ENCODE results near the gene ARHGAP8.

ARHGAP8 gene

DNA sequence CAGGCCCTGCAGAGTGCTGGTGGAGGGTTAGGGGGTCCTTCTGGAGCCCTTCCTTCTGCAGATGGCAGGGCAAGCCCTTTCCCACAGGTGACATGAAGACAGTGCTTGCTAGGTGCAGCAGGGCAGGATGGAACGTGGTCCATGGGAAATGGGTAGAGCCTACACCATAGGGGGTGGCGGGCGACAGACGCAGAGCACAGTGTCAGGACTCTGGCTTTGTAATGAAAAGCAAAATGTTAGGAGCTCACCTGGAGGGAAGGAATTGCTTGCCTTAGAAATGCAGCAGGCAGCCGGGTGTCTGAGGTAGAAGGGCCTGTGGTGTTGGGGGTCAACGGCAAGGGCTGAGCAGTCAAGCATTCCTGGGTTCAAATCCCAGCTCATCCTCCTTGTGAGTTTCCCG lies 54.9 kb downstream of the ARHGAP8 start:
- no peak for DNase-seq

DNA sequence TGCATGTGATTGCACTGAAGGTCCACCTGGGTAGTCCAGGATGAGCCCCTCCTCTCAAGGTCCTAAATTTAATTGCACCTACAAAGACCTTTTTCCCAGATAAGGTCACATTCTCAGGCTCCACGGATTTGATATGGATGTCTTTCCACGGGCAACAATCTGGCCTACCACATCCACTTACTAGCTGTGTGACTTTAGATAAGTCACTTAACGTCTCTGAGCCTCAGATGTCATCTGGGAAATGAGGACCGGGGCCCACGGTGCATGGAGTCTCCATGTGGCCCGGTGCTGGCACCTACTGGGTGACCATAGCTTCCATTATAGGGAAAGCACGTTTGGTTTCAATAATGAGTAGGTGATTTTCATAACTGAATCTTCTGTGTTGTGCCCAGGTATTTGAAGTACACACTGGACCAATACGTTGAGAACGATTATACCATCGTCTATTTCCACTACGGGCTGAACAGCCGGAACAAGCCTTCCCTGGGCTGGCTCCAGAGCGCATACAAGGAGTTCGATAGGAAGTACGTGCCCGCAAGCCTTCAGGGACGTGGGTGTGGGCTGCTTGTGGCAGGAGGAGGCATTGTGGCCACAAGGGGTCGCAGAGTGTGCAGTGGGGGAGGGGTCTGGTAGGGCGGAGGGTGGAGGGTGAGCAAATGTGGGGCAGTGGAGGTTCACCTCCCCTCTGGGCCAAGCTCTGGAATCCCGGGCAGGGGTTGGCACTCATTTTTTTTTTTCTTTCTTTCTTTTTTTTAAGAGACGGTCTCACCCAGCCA lies 55.7 kb downstream of the ARHGAP8 start:
- DNase-seq: no peak

DNA sequence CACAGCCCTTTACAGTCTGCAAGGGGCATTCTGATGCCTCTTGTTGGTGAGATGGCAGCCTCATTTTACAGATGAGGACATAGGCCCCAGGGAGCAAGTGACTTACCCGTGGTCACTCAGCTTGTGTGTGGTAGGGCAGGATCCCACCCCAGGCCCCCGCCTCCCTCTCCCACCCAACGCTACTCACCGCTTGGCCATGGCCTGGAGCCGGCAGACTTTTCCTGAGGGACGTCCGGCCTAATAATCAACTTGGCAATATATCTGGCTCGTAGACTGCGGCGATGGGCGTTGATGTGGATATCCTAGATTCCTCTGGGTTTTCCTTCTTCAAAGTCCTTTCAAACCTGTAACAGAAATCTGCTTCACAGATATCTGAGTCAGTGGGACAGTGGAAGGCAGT lies 57.1 kb downstream of the ARHGAP8 start:
- DNase-seq: no peak

DNA sequence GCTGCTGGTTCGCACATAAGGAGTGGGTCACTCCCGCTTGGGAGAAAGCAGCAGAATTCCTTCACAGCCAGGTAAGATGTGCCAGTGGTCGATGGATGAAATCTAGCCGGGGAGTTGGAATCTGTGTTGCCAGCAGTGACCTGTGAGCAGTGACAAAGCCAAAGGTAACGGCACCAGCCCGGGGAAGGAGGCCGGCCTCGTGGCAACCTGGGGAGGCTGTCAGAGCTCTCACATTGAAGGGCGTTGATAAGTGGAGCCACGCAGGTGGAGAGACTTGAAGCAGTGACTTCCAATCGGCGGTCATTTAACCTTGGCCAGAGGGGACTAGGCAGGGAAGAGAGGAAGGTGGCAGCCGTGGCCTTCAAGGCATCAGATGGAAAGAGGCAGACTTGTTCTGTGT lies 58.8 kb downstream of the ARHGAP8 start:
- no peak for DNase-seq

DNA sequence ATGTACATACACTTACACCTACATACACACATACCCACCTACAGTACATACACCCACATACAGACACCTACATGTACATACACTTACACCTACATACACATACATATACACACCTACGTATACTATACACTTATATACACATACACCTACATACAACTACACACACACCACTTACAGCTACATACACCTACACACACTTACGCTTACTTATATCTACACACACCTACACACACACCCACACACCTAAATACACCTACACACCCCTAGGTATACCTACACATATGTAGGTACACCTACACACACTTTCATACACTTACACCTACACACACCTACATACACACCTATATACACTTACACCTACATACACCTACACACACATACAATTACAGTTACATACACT lies 61.0 kb downstream of the ARHGAP8 start:
- DNase-seq: no peak

DNA sequence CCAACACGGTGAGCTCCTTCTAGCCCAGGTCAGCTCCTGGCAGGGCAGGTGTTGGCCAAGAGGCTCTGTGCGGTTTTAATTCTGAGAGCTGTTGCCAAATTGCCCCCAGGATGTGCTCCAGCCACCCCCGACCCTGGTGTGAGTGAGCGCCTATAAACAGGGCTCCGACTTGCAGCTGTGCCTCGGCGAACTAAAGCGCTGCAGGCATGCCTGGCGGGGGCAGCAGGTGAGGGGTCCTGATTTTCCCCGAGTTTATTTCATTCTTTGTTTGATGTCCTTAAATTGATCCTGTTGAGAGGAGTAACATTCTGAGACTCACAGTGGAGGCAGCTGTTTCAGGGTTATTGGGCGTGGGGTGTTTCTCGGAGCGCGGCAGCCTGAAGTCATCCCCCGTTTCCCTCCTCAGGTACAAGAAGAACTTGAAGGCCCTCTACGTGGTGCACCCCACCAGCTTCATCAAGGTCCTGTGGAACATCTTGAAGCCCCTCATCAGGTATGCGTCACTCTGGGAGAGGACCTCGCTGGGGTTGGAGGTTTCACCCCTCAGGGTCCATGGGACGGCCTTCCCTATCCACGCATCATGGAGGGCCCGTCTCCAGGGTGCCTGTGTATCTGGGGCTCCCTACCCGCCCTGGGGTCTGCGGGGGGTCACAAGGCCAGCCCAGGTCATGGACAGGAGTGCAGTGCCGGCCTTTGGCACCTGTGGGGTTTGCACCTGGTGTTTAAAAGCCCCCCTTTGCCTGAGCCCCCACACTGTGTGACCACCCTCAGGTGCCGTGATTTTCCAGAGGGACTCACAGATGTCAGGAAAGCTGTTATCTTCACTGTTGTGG lies 62.1 kb downstream of the ARHGAP8 start:
- DNase-seq: no peak

DNA sequence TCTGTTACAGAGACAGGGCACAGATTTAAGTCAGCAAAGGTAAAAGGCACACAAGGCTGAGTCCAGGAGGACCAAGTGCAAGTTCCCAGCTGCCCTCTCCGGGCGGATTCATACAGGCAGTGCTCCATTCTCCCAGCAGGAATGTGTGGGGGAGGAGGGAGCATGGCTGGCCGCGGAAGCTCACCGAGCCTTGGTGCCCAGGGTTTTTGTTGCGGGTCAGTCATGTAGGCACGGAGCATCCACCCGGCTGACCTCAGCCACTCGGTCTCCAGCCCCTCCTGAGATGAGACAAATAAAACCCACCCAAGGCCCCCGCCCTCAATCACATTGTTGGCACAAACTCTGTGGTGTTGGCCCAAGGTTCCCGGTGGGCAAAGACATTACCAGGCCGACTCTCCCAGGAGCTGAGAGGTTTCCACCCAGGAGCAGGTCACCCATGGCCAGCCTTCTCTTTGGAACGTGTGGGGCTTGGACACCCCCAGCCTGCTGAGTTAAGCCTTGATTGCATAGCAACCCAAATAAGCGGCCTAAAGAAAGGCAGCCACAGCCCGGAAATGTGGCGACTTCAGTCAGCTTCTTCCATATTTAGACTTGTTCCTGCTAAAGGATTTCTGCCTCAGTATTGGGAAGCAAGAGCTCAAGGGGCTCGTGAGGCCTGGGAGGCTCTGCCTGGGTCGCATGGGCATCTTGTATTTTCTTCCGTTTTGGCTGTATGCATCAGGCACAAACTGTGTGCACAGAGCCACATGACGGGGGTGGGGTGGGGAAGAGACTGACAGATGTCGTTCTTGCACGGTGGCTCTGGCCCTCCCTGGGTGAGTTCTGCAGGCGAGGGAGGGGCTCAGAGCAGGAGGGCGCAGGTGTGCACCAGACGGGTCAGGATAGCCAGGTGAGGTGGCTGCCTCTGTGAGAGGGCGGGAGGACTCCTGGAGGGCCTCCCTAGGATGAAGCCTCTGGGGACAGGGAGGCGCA lies 63.0 kb downstream of the ARHGAP8 start:
- no peak for DNase-seq

DNA sequence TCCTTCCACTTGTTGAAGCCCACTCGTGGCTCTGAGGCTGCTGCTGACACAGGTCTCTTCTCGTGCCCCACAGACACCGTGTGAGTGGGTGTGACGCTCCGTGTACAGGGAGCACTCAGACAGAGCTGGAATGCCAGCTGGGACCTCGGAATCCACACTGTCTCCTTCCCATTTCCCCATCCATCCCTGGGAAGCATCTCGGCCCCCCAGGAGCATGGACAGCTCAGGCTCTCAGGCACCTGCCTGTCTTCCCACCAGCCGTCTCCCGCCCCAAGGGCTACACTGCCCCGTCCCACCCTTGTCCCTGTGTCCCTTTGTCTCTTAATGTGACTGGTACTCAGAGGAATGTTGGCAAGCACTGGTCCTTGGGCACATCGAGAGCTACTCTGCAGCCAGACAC lies 63.8 kb downstream of the ARHGAP8 start:
- DNase-seq: no peak

DNA sequence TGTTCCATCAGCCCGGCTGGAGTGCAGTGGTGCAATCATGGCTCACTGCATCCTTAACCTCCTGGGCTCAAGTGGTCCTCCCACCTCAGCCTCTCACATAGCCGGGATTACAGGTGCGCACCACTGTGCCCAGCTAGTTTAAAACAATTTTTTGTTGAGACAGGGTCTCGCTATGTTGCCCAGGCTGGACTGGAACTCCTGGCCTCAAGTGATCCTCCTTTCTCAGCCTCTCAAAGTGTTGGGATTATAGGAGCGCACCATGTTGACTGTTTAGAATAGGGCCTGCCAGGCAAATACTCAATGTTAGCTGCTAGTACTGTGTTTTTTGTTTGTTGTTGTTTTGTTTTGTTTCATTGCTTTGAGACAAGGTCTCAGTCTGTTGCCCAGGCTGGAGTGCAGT lies 66.4 kb downstream of the ARHGAP8 start:
- no peak for DNase-seq

DNA sequence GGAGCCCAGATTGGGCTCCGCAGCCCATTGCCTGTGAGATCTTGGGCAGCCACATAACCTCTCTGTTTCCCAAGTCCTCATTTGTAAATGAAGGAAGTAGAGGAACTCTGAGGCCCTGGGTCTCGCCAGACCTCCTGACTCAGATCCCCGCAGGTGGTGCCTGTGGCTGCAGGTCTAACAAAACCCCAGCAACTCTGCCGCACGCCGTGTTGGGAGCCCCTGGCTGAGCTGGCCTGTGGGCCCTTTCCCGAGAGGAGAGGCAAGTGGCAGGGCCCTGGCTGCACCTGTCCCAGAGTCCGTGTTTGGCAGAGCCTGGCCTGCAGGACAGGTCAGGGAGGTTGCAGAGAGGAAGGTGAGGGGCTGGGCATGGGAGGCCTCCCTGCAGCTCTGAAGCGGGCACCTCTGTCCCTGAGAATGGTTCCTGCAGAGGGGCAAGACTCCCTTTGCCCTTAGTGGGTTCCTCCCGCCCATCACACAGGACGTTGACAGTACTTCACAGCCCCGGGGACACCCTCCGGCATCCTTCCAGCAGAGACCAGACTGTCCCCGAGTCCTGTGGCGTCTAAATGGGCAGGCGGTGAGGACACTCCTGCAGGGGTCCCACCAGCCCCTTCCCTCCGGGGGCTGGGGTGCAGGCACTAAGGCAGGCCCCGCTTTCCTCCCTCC lies 67.7 kb downstream of the ARHGAP8 start:
- DNase-seq: no peak

DNA sequence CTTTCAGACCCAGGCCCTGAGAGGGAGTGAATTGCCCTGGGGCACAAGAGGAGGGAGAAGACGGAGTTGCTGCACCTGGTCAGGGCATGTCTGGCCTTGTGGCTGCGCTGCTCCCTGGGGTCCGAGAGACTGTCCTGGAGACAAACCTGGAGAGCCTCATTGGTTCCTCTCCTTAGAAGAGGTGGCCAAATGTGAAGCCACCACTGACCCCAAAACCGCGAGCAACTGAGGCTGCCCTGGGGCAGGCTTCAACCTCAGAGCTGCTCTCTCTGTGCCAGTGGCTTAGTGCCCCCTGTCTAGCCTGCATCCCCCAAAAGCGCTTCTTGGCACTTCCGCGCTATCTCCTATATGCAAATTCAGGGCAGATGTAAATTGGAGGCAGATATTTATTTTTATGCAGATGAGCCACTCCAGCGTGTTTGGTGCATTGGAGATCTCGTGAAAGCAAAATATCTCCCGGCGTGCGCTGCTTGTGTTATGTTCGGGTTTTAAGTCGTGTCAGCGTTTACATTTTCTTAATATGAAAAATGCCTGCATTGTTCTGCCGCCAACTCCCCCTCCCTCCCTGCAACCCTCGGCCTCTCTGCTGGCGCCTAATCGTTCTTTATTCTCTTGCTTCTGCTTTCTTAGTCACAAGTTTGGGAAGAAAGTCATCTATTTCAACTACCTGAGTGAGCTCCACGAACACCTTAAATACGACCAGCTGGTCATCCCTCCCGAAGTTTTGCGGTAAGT lies 69.5 kb downstream of the ARHGAP8 start:
- no peak for DNase-seq

DNA sequence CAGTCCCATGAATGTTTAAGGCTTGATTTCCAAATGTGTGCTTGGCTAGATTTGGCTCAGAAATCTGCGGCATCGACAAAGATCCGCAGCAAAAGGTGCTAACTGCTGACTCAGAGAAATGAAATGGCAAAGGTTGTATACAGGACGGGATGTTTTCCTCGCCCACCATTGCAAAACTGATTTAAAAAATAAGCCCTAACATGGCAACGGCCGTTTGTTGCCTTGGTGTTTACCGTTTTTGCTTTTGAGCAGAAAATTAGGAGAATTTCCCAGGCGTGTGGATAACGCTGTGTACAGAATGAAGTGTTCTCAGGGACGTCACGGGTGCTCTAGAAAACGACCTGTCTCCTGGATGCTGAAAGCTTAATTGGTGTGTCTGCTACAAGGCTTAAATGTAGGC lies 70.2 kb downstream of the ARHGAP8 start:
- no peak for DNase-seq

DNA sequence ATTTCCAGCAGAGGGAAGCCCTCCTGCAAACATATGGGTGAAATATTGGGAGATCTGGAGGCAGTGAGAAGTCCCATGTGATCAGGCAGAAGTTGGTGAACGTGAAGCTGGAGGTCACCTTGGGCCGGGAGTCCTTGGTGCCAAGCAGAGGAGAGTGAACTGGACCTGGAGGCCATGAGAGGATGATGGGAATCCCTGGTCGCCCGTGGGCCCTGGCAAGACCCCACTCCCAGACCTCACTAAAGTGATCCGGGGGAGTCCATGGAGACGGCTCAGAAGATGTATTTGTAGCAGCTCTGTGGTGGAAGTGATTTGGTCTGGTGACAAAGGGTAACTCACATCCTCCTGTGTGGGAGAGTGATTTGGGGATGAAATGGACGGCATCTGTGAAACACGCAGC lies 71.0 kb downstream of the ARHGAP8 start:
- DNase-seq: no peak

DNA sequence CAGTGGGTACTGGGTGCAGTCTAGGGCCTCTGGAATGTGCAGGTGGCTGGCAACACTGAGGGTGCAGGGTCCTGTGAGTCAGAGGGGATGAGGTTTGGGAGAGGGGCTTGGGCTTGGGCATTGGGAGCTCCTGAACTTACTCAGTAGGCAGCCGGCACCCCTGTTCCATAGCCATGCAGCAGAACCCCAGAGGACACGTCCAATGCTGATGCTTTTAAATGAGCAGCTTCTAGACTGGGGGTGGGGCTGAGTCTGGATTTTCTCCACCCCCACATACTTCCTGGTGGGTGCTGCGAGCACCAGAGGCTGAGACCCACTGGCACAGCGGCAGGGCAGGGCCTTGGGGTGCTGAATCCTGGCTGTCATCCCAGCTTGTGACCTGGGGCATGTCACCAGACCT lies 71.4 kb downstream of the ARHGAP8 start:
- DNase-seq: no peak

DNA sequence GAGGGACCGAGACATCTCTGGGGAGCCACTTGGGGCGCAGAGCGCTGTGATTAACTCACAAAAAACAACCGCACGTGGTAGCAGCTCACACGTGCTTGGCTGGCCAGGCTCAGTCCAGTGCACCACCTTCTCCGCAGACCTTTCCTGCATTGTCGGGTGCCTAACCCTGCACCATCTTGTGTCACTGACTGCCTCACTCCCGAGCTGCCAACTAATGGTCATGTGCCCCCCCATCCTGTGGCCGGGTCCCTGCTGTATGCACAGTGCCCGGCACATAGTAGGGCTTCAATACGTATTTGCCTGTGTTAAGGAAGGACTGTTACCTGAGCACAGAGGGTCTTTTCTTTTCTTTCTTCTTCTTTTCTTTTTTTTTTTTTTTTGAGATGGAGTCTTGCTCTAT lies 71.9 kb downstream of the ARHGAP8 start:
- no peak for DNase-seq

DNA sequence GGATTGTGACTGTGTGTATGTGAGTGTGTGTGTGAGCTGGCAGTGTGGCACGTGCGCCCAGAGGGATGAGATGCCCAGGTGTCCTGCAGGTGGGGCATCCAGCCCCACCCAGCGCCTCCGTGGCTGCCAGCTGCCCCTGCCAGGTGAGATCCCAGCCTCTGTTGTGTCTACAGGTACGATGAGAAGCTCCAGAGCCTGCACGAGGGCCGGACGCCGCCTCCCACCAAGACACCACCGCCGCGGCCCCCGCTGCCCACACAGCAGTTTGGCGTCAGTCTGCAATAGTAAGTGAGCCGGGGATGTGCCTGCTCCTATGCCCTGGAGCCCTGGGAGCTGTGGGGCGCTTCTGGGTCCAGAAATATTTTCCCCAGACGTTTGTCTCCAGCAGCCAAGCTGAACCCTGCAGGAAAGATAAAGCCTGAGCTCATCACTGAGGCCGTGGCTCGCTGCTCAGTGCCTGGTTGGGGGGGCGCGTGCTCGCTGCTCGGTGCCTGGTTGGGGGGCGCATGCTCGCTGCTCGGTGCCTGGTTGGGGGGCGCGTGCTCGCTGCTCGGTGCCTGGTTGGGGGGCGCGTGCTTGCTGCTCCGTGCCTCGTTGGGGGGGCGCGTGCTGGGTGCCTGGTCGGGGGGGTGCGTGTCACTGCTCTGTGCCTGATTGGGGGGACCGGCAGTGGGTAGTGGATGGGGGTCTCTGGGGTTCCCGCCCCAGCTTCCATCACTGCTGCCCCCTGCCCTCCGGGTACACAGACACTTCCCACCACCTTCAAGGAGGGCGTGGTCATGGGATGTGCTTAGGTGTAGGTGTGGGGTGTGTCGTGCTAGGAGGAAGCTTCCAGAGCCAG lies 73.2 kb downstream of the ARHGAP8 start:
- no peak for DNase-seq

DNA sequence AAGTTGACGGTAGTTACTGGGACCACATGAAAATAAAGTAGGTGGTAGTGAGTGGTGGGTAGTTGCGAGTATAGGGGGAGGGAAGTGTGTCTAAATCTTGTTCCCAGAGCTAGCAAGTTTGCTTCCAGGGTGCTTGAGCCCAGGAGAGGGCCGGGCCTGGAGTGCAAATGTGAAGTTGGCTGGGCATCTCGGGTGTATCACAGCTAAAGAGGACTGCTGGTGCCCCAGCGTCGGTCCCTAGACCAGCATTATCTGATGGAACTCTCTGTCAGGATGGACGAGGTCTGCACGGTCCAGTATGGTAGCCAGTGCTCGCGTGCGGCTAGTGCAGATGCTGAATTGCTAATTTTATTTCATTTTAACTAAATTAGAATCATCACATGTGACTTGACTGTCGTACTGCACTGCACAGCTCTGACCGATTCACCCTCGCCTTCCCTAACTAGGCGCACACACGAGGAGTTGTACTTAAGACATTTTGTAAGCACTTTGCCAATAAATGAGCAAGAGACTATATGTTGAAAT lies 75.4 kb downstream of the ARHGAP8 start:
- DNase-seq: no peak

DNA sequence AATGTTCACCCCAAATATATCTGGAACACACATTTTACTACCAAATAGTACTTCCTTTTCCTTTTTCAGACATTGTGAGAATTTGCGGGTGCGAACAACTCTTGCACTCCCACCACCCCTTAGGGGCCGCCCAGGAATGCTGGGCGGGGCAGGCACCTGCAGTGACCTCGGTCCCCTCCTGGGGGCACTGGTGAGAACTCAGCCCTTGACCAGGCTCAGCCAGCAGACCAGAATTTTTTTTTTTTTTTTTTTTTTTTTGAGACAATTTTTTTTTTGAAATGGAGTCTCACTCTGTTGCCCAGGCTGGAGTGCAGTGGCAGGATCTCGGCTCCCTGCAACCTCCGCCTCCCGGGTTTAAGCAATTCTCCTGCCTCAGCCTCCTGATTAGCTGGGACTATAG lies 75.8 kb downstream of the ARHGAP8 start:
- no peak for DNase-seq

DNA sequence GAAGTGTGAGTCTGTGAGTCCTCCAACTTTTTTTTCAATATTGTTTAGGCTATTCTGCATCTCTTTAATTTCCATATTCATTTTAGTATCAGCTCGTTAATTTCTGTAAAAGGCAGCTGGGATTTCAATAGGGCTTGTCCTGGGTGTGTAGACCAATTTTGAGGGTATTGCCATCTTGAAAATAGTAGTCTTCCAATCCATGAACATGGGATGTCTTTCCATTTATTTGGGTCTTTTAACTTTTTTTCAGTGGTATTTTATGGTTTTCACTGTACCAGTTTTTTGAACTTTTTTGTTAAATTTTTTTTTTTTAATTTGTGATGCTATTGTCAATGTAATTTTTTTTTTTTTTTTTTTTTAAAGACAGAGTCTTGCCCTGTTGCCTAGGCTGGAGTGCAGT lies 79.5 kb downstream of the ARHGAP8 start:
- DNase-seq: no peak

DNA sequence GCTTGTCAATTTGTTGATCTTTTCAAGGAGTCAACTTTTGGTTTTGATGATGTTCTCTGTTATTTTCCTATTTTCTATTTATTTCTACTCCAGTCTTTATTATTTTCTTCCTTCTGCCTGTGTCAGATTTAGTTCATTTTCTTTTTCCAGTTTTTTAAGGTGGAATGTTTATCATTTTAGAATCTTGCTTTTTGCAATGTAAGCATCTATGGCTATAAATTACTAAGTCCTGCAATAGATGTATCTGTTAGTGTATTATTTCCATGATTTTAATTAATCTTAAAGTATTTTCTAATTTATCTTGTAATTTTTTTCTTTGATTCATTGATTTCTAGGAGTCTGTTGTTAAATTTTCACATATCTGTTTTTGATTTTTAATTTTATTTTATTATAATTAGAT lies 81.7 kb downstream of the ARHGAP8 start:
- no peak for DNase-seq

DNA sequence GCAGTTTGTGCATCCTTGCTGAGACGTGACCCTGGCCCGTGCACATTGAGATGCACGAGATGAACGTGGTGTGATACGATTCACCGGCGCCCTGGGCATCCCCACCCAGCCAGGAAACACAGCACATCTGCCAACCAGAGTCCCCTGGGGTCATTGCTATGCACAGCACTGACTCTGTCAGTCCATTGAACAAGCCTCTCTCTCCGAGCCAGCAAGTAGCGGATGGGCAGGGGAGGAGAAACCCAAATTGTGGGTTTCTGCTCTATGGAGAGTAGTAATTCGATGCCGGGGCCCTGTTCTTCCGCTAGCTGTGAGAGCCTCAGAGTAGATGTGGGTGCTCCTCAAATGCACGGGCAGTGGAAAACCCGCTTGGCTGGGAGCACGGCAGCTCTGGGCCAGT lies 85.1 kb downstream of the ARHGAP8 start:
- no peak for DNase-seq

Measured in NCI-H1694 (cell line).